Measurements from ENCODE around the gene ADGRL3. TPM values are rescaled to one million over a fixed set of nuclear protein-coding genes. Genes with fewer than 3 reads are reported as not detected.

ADGRL3 gene
- total and polyA plus RNA-seq, 7 donors, result under 0.01 to 11.9 (median 5.4) TPM

DNA sequence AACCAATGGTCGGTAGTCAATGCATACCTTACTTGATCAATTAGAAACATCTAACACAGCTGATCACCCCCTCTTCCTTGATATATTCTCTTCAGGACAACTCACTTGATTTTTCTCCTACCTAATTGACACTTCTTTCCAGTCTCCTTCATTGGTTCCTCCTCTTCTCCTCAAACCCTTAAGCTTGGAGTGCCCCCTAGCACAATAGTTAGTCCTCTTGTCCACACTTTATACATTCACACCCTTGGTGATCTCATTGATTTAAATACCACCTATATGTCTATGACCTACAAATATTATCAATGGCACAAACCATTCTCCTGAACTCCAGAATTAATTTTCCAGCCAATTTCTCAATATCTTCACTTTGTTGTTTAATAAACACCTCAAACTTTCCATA, 724.0 kb downstream of the ADGRL3 start:
- DNase-seq, result no peak
- TF ChIP-seq POLR2AphosphoS5 (IDR thresholded peaks at IDR 0.05) (no peak), POLR2A (IDR thresholded peaks at IDR 0.05) (no peak), EP300 (IDR thresholded peaks at IDR 0.05) (no peak)
- TF ChIP-seq, protein P1, sequence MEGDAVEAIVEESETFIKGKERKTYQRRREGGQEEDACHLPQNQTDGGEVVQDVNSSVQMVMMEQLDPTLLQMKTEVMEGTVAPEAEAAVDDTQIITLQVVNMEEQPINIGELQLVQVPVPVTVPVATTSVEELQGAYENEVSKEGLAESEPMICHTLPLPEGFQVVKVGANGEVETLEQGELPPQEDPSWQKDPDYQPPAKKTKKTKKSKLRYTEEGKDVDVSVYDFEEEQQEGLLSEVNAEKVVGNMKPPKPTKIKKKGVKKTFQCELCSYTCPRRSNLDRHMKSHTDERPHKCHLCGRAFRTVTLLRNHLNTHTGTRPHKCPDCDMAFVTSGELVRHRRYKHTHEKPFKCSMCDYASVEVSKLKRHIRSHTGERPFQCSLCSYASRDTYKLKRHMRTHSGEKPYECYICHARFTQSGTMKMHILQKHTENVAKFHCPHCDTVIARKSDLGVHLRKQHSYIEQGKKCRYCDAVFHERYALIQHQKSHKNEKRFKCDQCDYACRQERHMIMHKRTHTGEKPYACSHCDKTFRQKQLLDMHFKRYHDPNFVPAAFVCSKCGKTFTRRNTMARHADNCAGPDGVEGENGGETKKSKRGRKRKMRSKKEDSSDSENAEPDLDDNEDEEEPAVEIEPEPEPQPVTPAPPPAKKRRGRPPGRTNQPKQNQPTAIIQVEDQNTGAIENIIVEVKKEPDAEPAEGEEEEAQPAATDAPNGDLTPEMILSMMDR (IDR thresholded peaks at IDR 0.05), result no peak
- intact Hi-C loops (cut with DNase I), result no loop called here

DNA sequence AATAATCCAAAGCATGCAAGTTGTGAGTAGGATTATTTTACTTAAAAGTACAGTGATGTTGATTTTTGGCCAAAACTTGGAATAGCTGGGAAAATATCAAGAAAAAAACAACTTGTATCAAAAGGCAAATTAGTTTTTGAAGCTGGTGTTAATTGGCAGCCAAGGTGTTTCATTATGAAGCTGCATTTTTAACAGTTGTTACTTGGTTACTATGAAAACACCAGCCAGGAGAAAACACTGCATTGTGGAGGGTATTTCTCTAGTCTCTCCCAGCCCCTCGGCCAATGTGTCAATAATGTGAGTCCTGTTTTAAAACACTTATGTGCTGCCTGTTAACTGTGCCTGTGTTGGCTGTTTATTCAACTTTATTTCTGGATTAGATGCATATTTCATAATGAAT, 733.4 kb downstream of the ADGRL3 start:
- 41 to 62% methylated on average over 1 of the region's 1 CpG for WGBS, 2 donors
- Histone ChIP-seq H3K27me3 (no peaks in the 10 kb centered on the region), H3K9me3 (no peaks in the 10 kb centered on the region), H3K27ac (no peak overlapping the region), H3K4me3 (no peak overlapping the region), H3K36me3 (no peaks in the 10 kb centered on the region), H3K4me1 (no peaks in the 10 kb centered on the region)
- DNase-seq, result no peak
- intact Hi-C loops (cut with DNase I), result no loop called here
- TF ChIP-seq EP300 (IDR thresholded peaks at IDR 0.05), result no peak
- no peak for TF ChIP-seq POLR2A (IDR thresholded peaks at IDR 0.05)
- TF ChIP-seq, protein P1 (IDR thresholded peaks at IDR 0.05), result no peak
- no peak for TF ChIP-seq POLR2AphosphoS5 (IDR thresholded peaks at IDR 0.05)

More for the DNA sequence above, 724.0 kb downstream of the ADGRL3 start:
- Histone ChIP-seq H3K4me1 (no peaks in the 10 kb centered on the region), H3K27ac (no peak overlapping the region), H3K36me3 (no peaks in the 10 kb centered on the region), H3K27me3 (no peaks in the 10 kb centered on the region), H3K9me3 (no peaks in the 10 kb centered on the region), H3K4me3 (no peak overlapping the region)
- 90 to 93% methylated on average over 1 of the region's 1 CpG for WGBS, 2 donors

DNA sequence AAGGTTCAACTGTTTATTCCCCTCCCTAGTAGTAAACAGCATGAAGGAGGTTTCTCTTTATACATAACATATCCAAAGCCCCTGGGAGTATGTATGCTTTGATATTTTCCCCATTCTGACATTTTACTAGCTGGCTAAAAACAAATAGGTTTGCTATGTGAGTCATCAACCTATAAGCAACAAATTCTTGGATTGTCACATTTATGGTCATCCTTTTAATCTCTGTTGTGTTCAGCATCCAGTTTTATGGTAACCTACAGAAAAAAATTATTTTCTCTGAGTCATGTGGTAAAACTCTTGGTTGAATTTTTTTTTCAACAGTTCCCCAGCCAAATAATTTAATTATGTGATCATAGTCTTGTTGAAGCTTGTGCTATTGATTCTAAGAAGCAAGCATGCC, 734.1 kb downstream of the ADGRL3 start:
- Histone ChIP-seq H3K27me3 (no peaks in the 10 kb centered on the region), H3K27ac (no peak overlapping the region), H3K4me1 (no peaks in the 10 kb centered on the region), H3K9me3 (no peaks in the 10 kb centered on the region), H3K36me3 (no peaks in the 10 kb centered on the region), H3K4me3 (no peak overlapping the region)
- intact Hi-C loops (cut with DNase I), result no loop called here
- TF ChIP-seq EP300 (IDR thresholded peaks at IDR 0.05) (no peak), POLR2AphosphoS5 (IDR thresholded peaks at IDR 0.05) (no peak), POLR2A (IDR thresholded peaks at IDR 0.05) (no peak)
- TF ChIP-seq, protein P1 (IDR thresholded peaks at IDR 0.05), result no peak
- no peak for DNase-seq

DNA sequence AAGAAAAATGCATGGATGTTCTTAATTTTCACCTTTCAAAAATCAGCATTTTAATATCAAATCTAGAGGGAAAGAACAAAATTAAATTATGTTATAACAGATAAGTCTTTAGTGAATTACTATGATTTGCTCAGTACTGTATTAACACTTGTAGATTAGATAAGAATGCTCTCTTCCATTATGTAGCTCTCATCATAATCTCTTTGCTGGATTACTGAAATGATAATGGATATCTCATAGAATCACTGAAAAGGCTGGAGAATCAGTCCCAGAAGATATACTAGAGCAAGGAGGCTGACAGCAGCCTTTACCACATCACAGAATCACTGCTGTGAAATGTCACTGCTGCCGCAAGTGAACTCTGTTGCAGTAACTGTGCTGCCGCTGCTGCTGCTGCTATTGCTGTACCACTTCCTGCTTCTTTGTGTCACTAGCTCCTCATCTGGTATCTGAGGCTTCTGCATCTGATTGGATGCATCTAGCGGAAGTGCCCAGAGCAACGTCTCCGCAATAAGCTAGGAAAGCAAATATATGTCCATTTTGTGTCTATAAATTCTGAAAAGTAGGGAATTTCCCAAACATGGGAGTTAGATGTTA, 738.2 kb downstream of the ADGRL3 start:
- Histone ChIP-seq H3K27me3 (no peaks in the 10 kb centered on the region), H3K27ac (no peak overlapping the region), H3K36me3 (no peaks in the 10 kb centered on the region), H3K4me1 (no peaks in the 10 kb centered on the region), H3K4me3 (no peak overlapping the region), H3K9me3 (no peaks in the 10 kb centered on the region)
- 84 to 90% methylated on average over 5 of the region's 5 CpGs for WGBS, 2 donors
- DNase-seq, result no peak
- TF ChIP-seq POLR2A (IDR thresholded peaks at IDR 0.05) (no peak), EP300 (IDR thresholded peaks at IDR 0.05) (no peak), POLR2AphosphoS5 (IDR thresholded peaks at IDR 0.05) (no peak)
- TF ChIP-seq, protein P1 (IDR thresholded peaks at IDR 0.05), result no peak
- intact Hi-C loops (cut with DNase I), result no loop called here

DNA sequence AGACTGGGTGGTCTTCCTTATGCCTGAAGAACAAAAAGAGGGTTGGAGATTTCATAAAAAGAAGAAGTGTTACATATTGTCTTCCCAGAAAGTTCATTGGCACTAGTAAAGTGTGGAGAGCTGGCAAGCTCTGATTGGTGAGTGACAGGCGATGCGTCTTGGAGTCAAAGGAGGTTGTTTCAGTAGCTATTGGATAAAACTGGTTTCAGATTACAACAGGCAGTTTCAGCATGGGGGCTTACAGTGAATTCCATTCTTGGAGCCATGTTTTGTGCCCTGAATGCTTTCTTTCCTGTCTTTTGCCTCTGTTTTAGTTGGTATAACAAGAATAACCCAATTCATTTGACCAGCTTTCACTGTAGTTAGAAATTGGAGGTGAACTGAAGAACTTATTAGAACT, 750.5 kb downstream of the ADGRL3 start:
- H3K27me3 ChIP-seq, result no peaks in the 10 kb centered on the region
- H3K4me3 ChIP-seq, result no peak overlapping the region
- intact Hi-C loops (cut with DNase I), result no loop called here
- 80 to 91% methylated on average over 2 of the region's 2 CpGs for WGBS, 2 donors
- no peak overlapping the region for H3K27ac ChIP-seq
- H3K9me3 ChIP-seq, result no peaks in the 10 kb centered on the region
- no peak for DNase-seq
- no peaks in the 10 kb centered on the region for H3K4me1 ChIP-seq
- no peaks in the 10 kb centered on the region for H3K36me3 ChIP-seq
- TF ChIP-seq POLR2A (IDR thresholded peaks at IDR 0.05) (no peak), EP300 (IDR thresholded peaks at IDR 0.05) (no peak), POLR2AphosphoS5 (IDR thresholded peaks at IDR 0.05) (no peak)
- TF ChIP-seq, protein P1 (IDR thresholded peaks at IDR 0.05), result no peak
